ENCODE results near the gene ITGAD. TPM values are rescaled to one million over a fixed set of nuclear protein-coding genes. Genes with fewer than 3 reads are reported as not detected.
A peak's percentile ranks its signal among the peaks of the same experiment; 100 is the strongest.

ITGAD gene
- total and polyA plus RNA-seq, 2 of the 4 experiments (the other 2 are of a cell fraction), result not detected

DNA sequence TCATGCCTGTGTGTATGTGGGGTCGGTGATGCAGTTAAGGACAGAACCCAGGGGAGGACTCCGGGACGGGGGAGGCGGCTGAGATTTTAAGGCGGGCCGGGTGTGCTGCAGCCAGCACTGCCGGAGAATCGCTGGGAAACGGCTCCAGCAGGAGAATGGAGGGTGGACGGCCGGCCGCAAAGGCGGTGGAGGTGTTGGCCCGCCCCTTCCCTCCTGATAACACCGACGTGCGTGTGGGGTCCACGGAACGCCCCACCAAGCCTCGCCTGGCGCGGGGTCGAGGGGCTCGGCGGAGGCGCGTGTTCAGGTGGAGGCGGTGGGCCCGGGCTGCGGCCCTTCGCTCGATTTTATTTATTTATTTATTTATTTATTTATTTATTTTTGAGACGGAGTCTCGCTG is 48.8 kb downstream of the ITGAD start:
- no peak overlapping the region; the same call in 1 of the 2 replicates for H3K4me2 ChIP-seq (ENCODE audit: low read depth, low read length)
- 74% methylated on average over 10 of the region's 34 CpGs; no CpG with 5 or more reads in 1 of the 2 experiments for WGBS, 2 experiments (ENCODE audit: extremely low coverage in 2 of 2, insufficient read length in 1 of 2)
- DNase-seq (no peak), ATAC-seq (ENCODE audit: low read depth) (no peak)
- intact Hi-C loops (cut with micrococcal nuclease), result loop anchor here (2.0 to 10.0 kb wide), 3 partner anchors 57 to 241 kb away; partner anchors contain the start of gene RUSF1
- dilution Hi-C loops (cut with HindIII; ENCODE audit: low sequenced_read_pairs, unreplicated experiment), result no loop called here
- H4K91ac ChIP-seq (ENCODE audit: insufficient read depth, low read depth, low read length), result no peak overlapping the region
- H3K79me1 ChIP-seq (ENCODE audit: low read depth in 1 of 2, low read length in 2 of 2), result no peaks in the 10 kb centered on the region
- H3K27me3 ChIP-seq (ENCODE audit: control insufficient read depth, insufficient read depth, low read length), result no peaks in the 10 kb centered on the region
- 0 out of 2 replicates have a peak overlapping the region, but pooled peaks have one; percentile 85 for H3K9ac ChIP-seq (ENCODE audit: low read depth, low read length)
- H3K56ac ChIP-seq (ENCODE audit: extremely low read depth, insufficient read depth, low read length), result no peak overlapping the region
- POLR2A ChIA-PET (ENCODE audit: unreplicated experiment), result interaction anchor here (0.6 kb wide), 1 partner anchor 186 kb away, joined by 4 read pairs; no protein-coding TSS in a partner anchor
- no peak overlapping the region for H2AK5ac ChIP-seq (ENCODE audit: low read depth, low read length)
- no peak overlapping the region for H2BK20ac ChIP-seq (ENCODE audit: low read depth, low read length)
- no TSS peak for BruUV-seq (replicated peaks)
- no peak overlapping the region for H3K4ac ChIP-seq (ENCODE audit: low read depth, low read length)
- no peak overlapping the region for H2BK15ac ChIP-seq (ENCODE audit: low read depth, low read length)
- no peak overlapping the region for H3K18ac ChIP-seq (ENCODE audit: low read depth, low read length)
- in situ Hi-C loops (cut with MboI; ENCODE audit: low sequenced_read_pairs), result loop anchor here (5.0 to 10.0 kb wide), 3 partner anchors 63 to 447 kb away; partner anchors contain the start of gene RUSF1
- no peak overlapping the region; a peak in 2 of 4 replicates for H4K8ac ChIP-seq (ENCODE audit: low read depth in 2 of 2, low read length in 2 of 2)
- peak overlapping the region; percentile 66 for H2AFZ ChIP-seq (replicated peaks; ENCODE audit: low read length, poor library complexity)
- H3K23ac ChIP-seq (ENCODE audit: low read depth, low read length), result no peak overlapping the region
- CTCF ChIA-PET, result interaction anchor here (0.6 to 2.1 kb wide), 5 partner anchors 10 to 488 kb away, joined by 3 to 11 read pairs (median 3); no protein-coding TSS in a partner anchor
- peak overlapping the region; percentile 83; the same call in 1 of the 2 replicates for H3K4me3 ChIP-seq (ENCODE audit: insufficient read depth, low read depth, low read length)
- no peaks in the 10 kb centered on the region for H4K20me1 ChIP-seq (ENCODE audit: insufficient read depth, low read length)
- H2BK120ac ChIP-seq (ENCODE audit: low read depth, low read length), result no peak overlapping the region
- H4K5ac ChIP-seq (ENCODE audit: low read depth, low read length), result no peak overlapping the region
- TF ChIP-seq NFE2L2 (IDR thresholded peaks at IDR 0.05; ENCODE audit: low read depth, low read length), result no peak
- TF ChIP-seq RCOR1 (IDR thresholded peaks at IDR 0.05; ENCODE audit: insufficient replicate concordance, low read length), result no peak
- no peak for TF ChIP-seq MAZ (IDR thresholded peaks at IDR 0.05; ENCODE audit: borderline replicate concordance, low read depth, low read length)
- TF ChIP-seq CHD1 (IDR thresholded peaks at IDR 0.05; ENCODE audit: low read depth, low read length), result no peak
- no peak for TF ChIP-seq SMC3 (IDR thresholded peaks at IDR 0.05; ENCODE audit: low read depth, low read length)
- no peak for TF ChIP-seq MAFK (IDR thresholded peaks at IDR 0.05; ENCODE audit: low read depth, low read length)
- no peak for TF ChIP-seq MXI1 (IDR thresholded peaks at IDR 0.05; ENCODE audit: borderline replicate concordance, low read depth, low read length)
- TF ChIP-seq RAD21 (IDR thresholded peaks at IDR 0.05; ENCODE audit: low read length), result no peak
- TF ChIP-seq, protein P1, sequence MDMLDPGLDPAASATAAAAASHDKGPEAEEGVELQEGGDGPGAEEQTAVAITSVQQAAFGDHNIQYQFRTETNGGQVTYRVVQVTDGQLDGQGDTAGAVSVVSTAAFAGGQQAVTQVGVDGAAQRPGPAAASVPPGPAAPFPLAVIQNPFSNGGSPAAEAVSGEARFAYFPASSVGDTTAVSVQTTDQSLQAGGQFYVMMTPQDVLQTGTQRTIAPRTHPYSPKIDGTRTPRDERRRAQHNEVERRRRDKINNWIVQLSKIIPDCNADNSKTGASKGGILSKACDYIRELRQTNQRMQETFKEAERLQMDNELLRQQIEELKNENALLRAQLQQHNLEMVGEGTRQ (IDR thresholded peaks at IDR 0.05; ENCODE audit: low read depth, low read length), result no peak
- TF ChIP-seq POLR2A (IDR thresholded peaks at IDR 0.05; ENCODE audit: low read depth, low read length), result no peak
- TF ChIP-seq RFX5 (IDR thresholded peaks at IDR 0.05; ENCODE audit: low read depth, low read length), result no peak
- TF ChIP-seq CEBPB (IDR thresholded peaks at IDR 0.05; ENCODE audit: low read depth, low read length), result no peak
- TF ChIP-seq, protein P2, sequence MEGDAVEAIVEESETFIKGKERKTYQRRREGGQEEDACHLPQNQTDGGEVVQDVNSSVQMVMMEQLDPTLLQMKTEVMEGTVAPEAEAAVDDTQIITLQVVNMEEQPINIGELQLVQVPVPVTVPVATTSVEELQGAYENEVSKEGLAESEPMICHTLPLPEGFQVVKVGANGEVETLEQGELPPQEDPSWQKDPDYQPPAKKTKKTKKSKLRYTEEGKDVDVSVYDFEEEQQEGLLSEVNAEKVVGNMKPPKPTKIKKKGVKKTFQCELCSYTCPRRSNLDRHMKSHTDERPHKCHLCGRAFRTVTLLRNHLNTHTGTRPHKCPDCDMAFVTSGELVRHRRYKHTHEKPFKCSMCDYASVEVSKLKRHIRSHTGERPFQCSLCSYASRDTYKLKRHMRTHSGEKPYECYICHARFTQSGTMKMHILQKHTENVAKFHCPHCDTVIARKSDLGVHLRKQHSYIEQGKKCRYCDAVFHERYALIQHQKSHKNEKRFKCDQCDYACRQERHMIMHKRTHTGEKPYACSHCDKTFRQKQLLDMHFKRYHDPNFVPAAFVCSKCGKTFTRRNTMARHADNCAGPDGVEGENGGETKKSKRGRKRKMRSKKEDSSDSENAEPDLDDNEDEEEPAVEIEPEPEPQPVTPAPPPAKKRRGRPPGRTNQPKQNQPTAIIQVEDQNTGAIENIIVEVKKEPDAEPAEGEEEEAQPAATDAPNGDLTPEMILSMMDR (conservative IDR thresholded peaks at IDR 0.05; ENCODE audit: low read depth, low read length), result no peak
- TF ChIP-seq FOS (IDR thresholded peaks at IDR 0.05; ENCODE audit: low read depth, low read length), result no peak
- TF ChIP-seq, protein P3, sequence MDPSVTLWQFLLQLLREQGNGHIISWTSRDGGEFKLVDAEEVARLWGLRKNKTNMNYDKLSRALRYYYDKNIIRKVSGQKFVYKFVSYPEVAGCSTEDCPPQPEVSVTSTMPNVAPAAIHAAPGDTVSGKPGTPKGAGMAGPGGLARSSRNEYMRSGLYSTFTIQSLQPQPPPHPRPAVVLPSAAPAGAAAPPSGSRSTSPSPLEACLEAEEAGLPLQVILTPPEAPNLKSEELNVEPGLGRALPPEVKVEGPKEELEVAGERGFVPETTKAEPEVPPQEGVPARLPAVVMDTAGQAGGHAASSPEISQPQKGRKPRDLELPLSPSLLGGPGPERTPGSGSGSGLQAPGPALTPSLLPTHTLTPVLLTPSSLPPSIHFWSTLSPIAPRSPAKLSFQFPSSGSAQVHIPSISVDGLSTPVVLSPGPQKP (IDR thresholded peaks at IDR 0.05; ENCODE audit: borderline replicate concordance, low read depth, low read length), result no peak
- TF ChIP-seq BHLHE40 (IDR thresholded peaks at IDR 0.05; ENCODE audit: low read depth, low read length), result no peak
- H2BK5ac ChIP-seq (ENCODE audit: low read depth, low read length, poor library complexity, severe bottlenecking), result no peak overlapping the region
- no peaks in the 10 kb centered on the region for H3K9me1 ChIP-seq (ENCODE audit: insufficient read depth, low read length)
- peak overlapping the region; percentile 0 for H2AK9ac ChIP-seq (replicated peaks; ENCODE audit: low read depth, low read length, poor library complexity)
- no peaks in the 10 kb centered on the region for H3K9me3 ChIP-seq (ENCODE audit: control insufficient read depth, insufficient read depth, low read length)
- H3K27ac ChIP-seq (ENCODE audit: insufficient read depth, low read length), result no peak overlapping the region
- H3K36me3 ChIP-seq (ENCODE audit: control insufficient read depth, insufficient read depth, low read length), result no peaks in the 10 kb centered on the region
- H3K14ac ChIP-seq (replicated peaks; ENCODE audit: low read depth, low read length), result no peak overlapping the region
- H3K4me1 ChIP-seq (ENCODE audit: control insufficient read depth, insufficient read depth, low read length), result no peaks in the 10 kb centered on the region
